ENCODE measurements around the gene CCSER1.

- TF ChIP-seq CTCF (IDR thresholded peaks at IDR 0.05; ENCODE audit: borderline replicate concordance, extremely low read depth, low read length, poor library complexity, severe bottlenecking) (no peak), EZH2 (IDR thresholded peaks at IDR 0.05; ENCODE audit: borderline replicate concordance, low read depth, low read length, severe bottlenecking) (no peak)
Measured at GRCh38 chr4:90093526-90093925, 33.7 kb upstream of the CCSER1 start.
